GM23248 (cell line): ENCODE results near the gene ANKK1. TPM values are rescaled to one million over a fixed set of nuclear protein-coding genes. Genes with fewer than 3 reads are reported as not detected.

ENCODE experiments used
- DNase-seq: peaks from one replicate; pipeline ENCODE4 v3.0.0-alpha.2; 2015
- H2AFZ ChIP-seq: fragments of 200-600 bp; sonication (generic); 2 replicates; pipeline ENCODE4 v1.6.1; 2016; ENCODE audit warnings: antibody characterized with exemption
- H3F3A ChIP-seq: fragments of 200-600 bp; sonication (generic); 2 replicates; pipeline ENCODE4 v1.6.1; 2016; ENCODE audit warnings: mild to moderate bottlenecking, antibody characterized with exemption, mixed run types; ENCODE audit not compliant: insufficient read depth
- H3K27ac ChIP-seq: fragments of 200-600 bp; sonication (generic); 2 replicates; pipeline ENCODE4 v1.5.1; 2016; ENCODE audit warnings: mild to moderate bottlenecking
- H3K27me3 ChIP-seq: fragments of 200-600 bp; sonication (generic); replicated peaks from 2 replicates; pipeline ENCODE4 v1.6.1; 2016; ENCODE audit warnings: mild to moderate bottlenecking; ENCODE audit not compliant: insufficient read depth
- H3K36me3 ChIP-seq: fragments of 200-600 bp; sonication (generic); 2 replicates; pipeline ENCODE4 v1.6.1; 2016; ENCODE audit warnings: low read depth, mild to moderate bottlenecking
- H3K4me1 ChIP-seq: fragments of 200-600 bp; sonication (generic); 2 replicates; pipeline ENCODE4 v1.6.1; 2016; ENCODE audit warnings: mild to moderate bottlenecking; ENCODE audit not compliant: insufficient read depth
- H3K4me2 ChIP-seq: fragments of 200-600 bp; sonication (generic); one replicate; pipeline ENCODE4 v1.6.1; 2016; ENCODE audit warnings: mild to moderate bottlenecking; ENCODE audit not compliant: unreplicated experiment
- H3K4me3 ChIP-seq: fragments of 200-600 bp; sonication (generic); 2 replicates; pipeline ENCODE4 v1.5.1; 2016; ENCODE audit warnings: mild to moderate bottlenecking
- H3K79me2 ChIP-seq: fragments of 200-600 bp; sonication (generic); 2 replicates; pipeline ENCODE4 v1.6.1; 2016; ENCODE audit warnings: mild to moderate bottlenecking; ENCODE audit not compliant: insufficient read depth
- H3K9ac ChIP-seq: fragments of 200-600 bp; sonication (generic); 2 replicates; pipeline ENCODE4 v1.6.1; 2016; ENCODE audit warnings: mild to moderate bottlenecking
- H3K9me2 ChIP-seq: fragments of 200-600 bp; sonication (generic); 2 replicates; pipeline ENCODE4 v1.6.1; 2016; ENCODE audit warnings: mixed run types, mild to moderate bottlenecking, moderate library complexity; ENCODE audit not compliant: insufficient read depth
- H3K9me3 ChIP-seq: fragments of 200-600 bp; sonication (generic); one replicate; pipeline ENCODE4 v1.6.1; 2017; ENCODE audit warnings: low read depth
- H4K20me1 ChIP-seq: fragments of 200-600 bp; sonication (generic); 2 replicates; pipeline ENCODE4 v1.6.0; 2016; ENCODE audit not compliant: insufficient read depth
- EZH2 ChIP-seq: fragments of 200-600 bp; sonication (generic); IDR thresholded peaks from 2 replicates; pipeline ENCODE4 v1.6.1; 2018; ENCODE audit warnings: antibody characterized with exemption, mild to moderate bottlenecking; ENCODE audit not compliant: insufficient read depth, poor library complexity, severe bottlenecking
- EZH2phosphoT487 ChIP-seq: fragments of 200-600 bp; sonication (generic); IDR thresholded peaks from 2 replicates; pipeline ENCODE4 v1.6.1; 2018; ENCODE audit warnings: antibody characterized with exemption, moderate library complexity, mild to moderate bottlenecking, low read depth; ENCODE audit not compliant: insufficient read depth
- WGBS, 2 experiments: methylation state at CpG; one replicate each; pipeline ENCODE4 v1.1.6; 2015 to 2017; ENCODE audit warnings: low lambda C conversion rate in 2 of 2, low coverage in 1 of 2; ENCODE audit errors: missing lambda C conversion rate in 2 of 2; 5-methylcytosine and 5-hydroxymethylcytosine counted together
- in situ Hi-C: fragments of 300-500 bp; cut with MboI; formaldehyde crosslinking; loops from 2 replicates; pipeline ENCODE4 v1.15.0; 2020
- polyA plus RNA-seq: library from polyadenylated mRNA; unstranded; fragments of >200 nt; fragmentation: Nextera tagmentation; extraction: Ambion mirVana; gene quantifications from 2 replicates; pipeline ENCODE4 v1.2.1, GENCODE V29; 2016
- total RNA-seq: library from RNA; depleted of rRNA; stranded (reverse); fragments of >200 nt; shearing (Covaris generic); gene quantifications from 2 replicates; pipeline ENCODE4 v1.2.3, GENCODE V29; 2014

The ANKK1 gene
- total and polyA plus RNA-seq, 2 experiments from 2014 or later, result not detected

DNA sequence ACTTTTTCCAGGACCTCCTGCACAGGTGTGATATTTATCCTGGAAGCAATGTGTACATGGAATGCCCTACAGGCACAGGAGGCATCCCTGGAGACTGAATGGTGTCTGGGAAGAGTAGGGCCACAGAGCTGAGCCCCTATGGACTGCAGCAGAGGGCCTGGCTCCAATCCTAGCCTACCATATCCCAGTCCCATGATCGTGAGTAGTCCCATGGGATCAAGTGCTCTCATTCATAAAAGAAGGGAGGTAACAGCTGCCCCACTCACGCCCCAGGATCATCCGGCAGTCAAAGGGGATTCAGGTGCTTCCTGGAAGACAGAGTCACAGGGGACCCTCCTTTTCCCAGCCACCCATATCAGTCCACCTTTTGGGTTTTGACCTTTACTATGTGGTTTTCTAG, 24.0 kb downstream of the ANKK1 start:
- TF ChIP-seq EZH2phosphoT487, result no peak
- 40 to 43% methylated on average over 3 of the region's 3 CpGs for WGBS, 2 experiments
- no peak overlapping the region for H3K9ac ChIP-seq
- no peak overlapping the region for H3K4me3 ChIP-seq
- no peak overlapping the region for H2AFZ ChIP-seq
- no peaks in the 10 kb centered on the region for H3K9me3 ChIP-seq
- H3K9me2 ChIP-seq, result no peaks in the 10 kb centered on the region
- no peaks in the 10 kb centered on the region for H3K79me2 ChIP-seq
- H3F3A ChIP-seq, result no peaks in the 10 kb centered on the region
- in situ Hi-C loops, result no loop called here
- H3K36me3 ChIP-seq, result no peaks in the 10 kb centered on the region
- H3K4me1 ChIP-seq, result no peaks in the 10 kb centered on the region
- H4K20me1 ChIP-seq, result no peaks in the 10 kb centered on the region
- H3K27ac ChIP-seq, result no peak overlapping the region
- no peaks in the 10 kb centered on the region; the same call in 1 of the 2 replicates for H3K27me3 ChIP-seq
- no peak for DNase-seq
- H3K4me2 ChIP-seq, result no peak overlapping the region

DNA sequence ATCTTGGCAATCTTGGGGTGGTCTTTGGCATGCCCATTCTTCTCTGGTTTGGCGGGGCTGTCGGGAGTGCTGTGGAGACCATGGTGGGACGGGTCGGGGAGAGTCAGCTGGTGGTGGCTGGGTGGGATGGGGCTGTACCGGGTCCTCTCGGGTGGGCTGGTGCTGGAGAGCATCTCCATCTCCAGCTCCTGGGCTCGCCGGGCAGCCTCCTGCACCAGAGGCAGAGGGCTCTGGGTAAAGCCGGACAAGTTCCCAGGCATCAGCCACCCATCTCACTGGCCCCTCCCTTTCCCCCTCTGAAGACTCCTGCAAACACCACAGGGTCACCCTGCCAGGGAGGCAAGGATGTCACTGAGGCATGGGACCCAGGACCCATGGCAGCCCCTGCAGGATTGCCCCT, 25.1 kb downstream of the ANKK1 start:
- Histone ChIP-seq H3K9ac (no peak overlapping the region), H3K4me3 (no peak overlapping the region), H3K79me2 (no peaks in the 10 kb centered on the region), H3K4me1 (no peaks in the 10 kb centered on the region), H3K27ac (no peak overlapping the region), H3K9me3 (no peaks in the 10 kb centered on the region), H3F3A (no peaks in the 10 kb centered on the region), H3K9me2 (no peaks in the 10 kb centered on the region), H4K20me1 (no peaks in the 10 kb centered on the region), H2AFZ (no peak overlapping the region), H3K27me3 (no peaks in the 10 kb centered on the region), H3K36me3 (no peaks in the 10 kb centered on the region), H3K4me2 (no peak overlapping the region)
- no peak for DNase-seq
- in situ Hi-C loops, result no loop called here
- WGBS, 2 experiments, result 47 to 72% methylated on average over 3 to 9 of the region's 9 CpGs
- TF ChIP-seq EZH2, result no peak
- TF ChIP-seq EZH2phosphoT487, result no peak

DNA sequence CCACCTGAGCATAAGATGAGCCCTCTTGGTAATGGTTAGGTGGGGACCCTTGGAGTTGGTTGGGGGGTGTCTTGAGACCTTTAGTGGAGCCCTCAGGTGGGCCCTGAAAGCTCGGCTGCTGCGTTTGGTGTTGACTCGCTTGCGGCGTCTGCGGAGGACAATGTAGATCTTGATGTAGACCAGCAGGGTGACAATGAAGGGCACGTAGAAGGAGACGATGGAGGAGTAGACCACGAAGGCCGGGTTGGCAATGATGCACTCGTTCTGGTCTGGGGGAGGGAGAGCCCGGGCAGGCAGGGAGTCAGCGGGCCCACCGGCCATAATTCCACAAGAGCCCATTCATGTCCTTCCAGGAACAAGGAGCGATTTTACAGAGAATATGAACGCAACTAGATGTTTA, 27.8 kb downstream of the ANKK1 start:
- Histone ChIP-seq H3K4me1 (no peaks in the 10 kb centered on the region), H3K27me3 (no peaks in the 10 kb centered on the region; the same call in 1 of the 2 replicates), H3K9me3 (no peaks in the 10 kb centered on the region), H3K4me3 (no peak overlapping the region), H3F3A (no peaks in the 10 kb centered on the region), H3K27ac (no peak overlapping the region), H3K36me3 (no peaks in the 10 kb centered on the region), H3K9me2 (no peaks in the 10 kb centered on the region), H2AFZ (no peak overlapping the region), H3K4me2 (no peak overlapping the region), H4K20me1 (no peaks in the 10 kb centered on the region), H3K9ac (no peak overlapping the region), H3K79me2 (no peaks in the 10 kb centered on the region)
- 82 to 83% methylated on average over 16 of the region's 16 CpGs for WGBS, 2 experiments
- DNase-seq, result no peak
- TF ChIP-seq EZH2 (no peak), EZH2phosphoT487 (no peak)
- in situ Hi-C loops, result no loop called here

DNA sequence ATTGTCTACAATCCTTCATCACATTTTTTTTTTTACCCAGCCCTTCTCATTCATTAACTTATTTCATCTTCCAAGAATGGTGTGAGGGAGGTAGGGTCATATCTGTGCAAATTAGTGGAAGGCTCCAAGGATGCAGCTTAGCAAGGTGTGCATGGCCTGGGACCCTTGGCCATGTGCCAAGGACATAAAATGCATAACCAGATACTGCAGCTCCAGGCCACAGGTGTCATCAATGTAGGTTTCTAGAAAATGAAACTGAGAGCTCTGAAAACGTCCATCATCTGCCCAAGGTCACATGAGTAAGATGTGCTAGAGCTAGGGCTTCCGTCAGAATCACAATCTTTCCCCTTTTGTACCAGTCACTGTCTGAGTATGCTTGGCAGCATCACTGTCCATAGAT, 29.8 kb downstream of the ANKK1 start:
- Histone ChIP-seq H3K9me3 (no peaks in the 10 kb centered on the region), H3K27ac (no peak overlapping the region), H3K79me2 (no peaks in the 10 kb centered on the region), H3K4me1 (no peaks in the 10 kb centered on the region), H3K27me3 (no peaks in the 10 kb centered on the region; the same call in 1 of the 2 replicates), H3K9ac (no peak overlapping the region), H3K9me2 (no peaks in the 10 kb centered on the region), H3F3A (no peaks in the 10 kb centered on the region), H4K20me1 (no peaks in the 10 kb centered on the region), H2AFZ (no peak overlapping the region), H3K4me2 (no peak overlapping the region), H3K4me3 (no peak overlapping the region), H3K36me3 (no peaks in the 10 kb centered on the region)
- in situ Hi-C loops, result no loop called here
- TF ChIP-seq EZH2 (no peak), EZH2phosphoT487 (no peak)
- no peak for DNase-seq
- 33 to 34% methylated on average over 2 of the region's 2 CpGs for WGBS, 2 experiments

- Histone ChIP-seq H3K4me1 (no peaks in the 10 kb centered on the region), H3F3A (no peaks in the 10 kb centered on the region), H2AFZ (no peak overlapping the region), H3K79me2 (no peaks in the 10 kb centered on the region), H3K27ac (no peak overlapping the region), H3K9me2 (no peaks in the 10 kb centered on the region), H3K9me3 (no peaks in the 10 kb centered on the region), H3K4me2 (no peak overlapping the region), H4K20me1 (no peaks in the 10 kb centered on the region), H3K9ac (no peak overlapping the region), H3K27me3 (no peaks in the 10 kb centered on the region; the same call in 1 of the 2 replicates), H3K4me3 (no peak overlapping the region), H3K36me3 (no peaks in the 10 kb centered on the region)
- in situ Hi-C loops, result no loop called here
- TF ChIP-seq EZH2phosphoT487 (no peak), EZH2 (no peak)
- 42 to 51% methylated on average over 12 to 14 of the region's 14 CpGs for WGBS, 2 experiments
- no peak for DNase-seq
Measured at GRCh38 chr11:113419454-113420003, 31.9 kb downstream of the ANKK1 start.
